Measurements from ENCODE around the gene TRPM5.

DNA sequence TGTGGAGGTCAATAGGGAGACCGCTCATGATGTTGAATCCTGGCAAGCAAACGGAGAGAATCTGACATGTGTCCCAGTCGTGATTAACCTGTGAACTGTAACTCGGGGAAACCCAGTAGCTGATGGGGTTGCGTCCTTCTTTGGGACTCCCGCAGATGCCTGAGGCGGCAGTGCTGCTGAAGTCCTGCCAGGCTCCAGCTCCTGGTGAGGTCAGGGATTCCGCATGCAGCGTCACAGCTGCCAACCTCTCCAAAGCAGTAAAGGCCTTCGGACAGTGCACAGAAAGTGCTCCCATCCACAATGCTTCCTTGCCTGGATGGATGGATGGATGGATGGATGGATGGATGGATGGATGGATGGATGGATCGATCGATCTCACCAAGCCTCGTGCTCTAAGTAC is 14.0 kb upstream of the TRPM5 start:
- TF ChIP-seq EP300 (IDR thresholded peaks at IDR 0.05), result no peak
- TF ChIP-seq, protein P1, sequence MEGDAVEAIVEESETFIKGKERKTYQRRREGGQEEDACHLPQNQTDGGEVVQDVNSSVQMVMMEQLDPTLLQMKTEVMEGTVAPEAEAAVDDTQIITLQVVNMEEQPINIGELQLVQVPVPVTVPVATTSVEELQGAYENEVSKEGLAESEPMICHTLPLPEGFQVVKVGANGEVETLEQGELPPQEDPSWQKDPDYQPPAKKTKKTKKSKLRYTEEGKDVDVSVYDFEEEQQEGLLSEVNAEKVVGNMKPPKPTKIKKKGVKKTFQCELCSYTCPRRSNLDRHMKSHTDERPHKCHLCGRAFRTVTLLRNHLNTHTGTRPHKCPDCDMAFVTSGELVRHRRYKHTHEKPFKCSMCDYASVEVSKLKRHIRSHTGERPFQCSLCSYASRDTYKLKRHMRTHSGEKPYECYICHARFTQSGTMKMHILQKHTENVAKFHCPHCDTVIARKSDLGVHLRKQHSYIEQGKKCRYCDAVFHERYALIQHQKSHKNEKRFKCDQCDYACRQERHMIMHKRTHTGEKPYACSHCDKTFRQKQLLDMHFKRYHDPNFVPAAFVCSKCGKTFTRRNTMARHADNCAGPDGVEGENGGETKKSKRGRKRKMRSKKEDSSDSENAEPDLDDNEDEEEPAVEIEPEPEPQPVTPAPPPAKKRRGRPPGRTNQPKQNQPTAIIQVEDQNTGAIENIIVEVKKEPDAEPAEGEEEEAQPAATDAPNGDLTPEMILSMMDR (IDR thresholded peaks at IDR 0.05), result no peak
